Amniotic stem cell (primary cell): Measurements from ENCODE around the gene RPS6KA2.
"Not testable (repeated sequence)": the region's sequence is repeated elsewhere in the genome, so short reads cannot be mapped to it uniquely, and the experiment has no call there.

ENCODE experiments used
- DNase-seq: peaks from one replicate; lab custom pipeline; 2025; lab: John Stamatoyannopoulos, UW

Gene RPS6KA2

GRCh38 chr6:166635013-166635970 lies 8.2 kb upstream of the RPS6KA2 start:
- DNase-seq: no peak

- not testable (repeated sequence) for DNase-seq
Observed at GRCh38 chr6:166634581-166634980, 7.5 kb upstream of the RPS6KA2 start.

GRCh38 chr6:166633732-166634535 lies 6.9 kb upstream of the RPS6KA2 start:
- no peak for DNase-seq

- DNase-seq: no peak
Observed at GRCh38 chr6:166632731-166633130, 5.7 kb upstream of the RPS6KA2 start.

- no peak for DNase-seq
Observed at GRCh38 chr6:166630462-166630861, 3.4 kb upstream of the RPS6KA2 start.

GRCh38 chr6:166629628-166630027 lies 2.6 kb upstream of the RPS6KA2 start:
- no peak for DNase-seq

GRCh38 chr6:166627875-166628801 lies 1.1 kb upstream of the RPS6KA2 start:
- DNase-seq: no peak

GRCh38 chr6:166626177-166627032 lies 646 bp downstream of the RPS6KA2 start:
- DNase-seq: no peak

GRCh38 chr6:166625356-166625755 lies 1.7 kb downstream of the RPS6KA2 start:
- no peak for DNase-seq

- no peak for DNase-seq
Observed at GRCh38 chr6:166624275-166624674, 2.8 kb downstream of the RPS6KA2 start.

- no peak for DNase-seq
Observed at GRCh38 chr6:166623318-166623717, 3.7 kb downstream of the RPS6KA2 start.

- DNase-seq: no peak
Observed at GRCh38 chr6:166621114-166621540, 5.9 kb downstream of the RPS6KA2 start.

GRCh38 chr6:166620478-166621113 lies 6.5 kb downstream of the RPS6KA2 start:
- no peak for DNase-seq

- peak; percentile 71 for DNase-seq
Observed at GRCh38 chr6:166619912-166620311, 7.1 kb downstream of the RPS6KA2 start.

- DNase-seq: peak; percentile 22
Observed at GRCh38 chr6:166618866-166619761, 7.9 kb downstream of the RPS6KA2 start.

- DNase-seq: no peak
Observed at GRCh38 chr6:166618251-166618650, 8.8 kb downstream of the RPS6KA2 start.

GRCh38 chr6:166617359-166617758 lies 9.7 kb downstream of the RPS6KA2 start:
- no peak for DNase-seq

GRCh38 chr6:166616261-166617238 lies 10.5 kb downstream of the RPS6KA2 start:
- DNase-seq: no peak
